GM21528 (cell line): ENCODE data around the gene CD1B.
"Not testable (repeated sequence)": the region's sequence is repeated elsewhere in the genome, so short reads cannot be mapped to it uniquely, and the experiment has no call there.

Experiments
- ATAC-seq: cut with Tn5 transposase; IDR thresholded peaks from one replicate; pipeline ENCODE4 v1.9.1; 2021; ENCODE audit warnings: mild to moderate bottlenecking, moderate library complexity; ENCODE audit not compliant: unreplicated experiment, low FRiP score

Gene CD1B

DNA sequence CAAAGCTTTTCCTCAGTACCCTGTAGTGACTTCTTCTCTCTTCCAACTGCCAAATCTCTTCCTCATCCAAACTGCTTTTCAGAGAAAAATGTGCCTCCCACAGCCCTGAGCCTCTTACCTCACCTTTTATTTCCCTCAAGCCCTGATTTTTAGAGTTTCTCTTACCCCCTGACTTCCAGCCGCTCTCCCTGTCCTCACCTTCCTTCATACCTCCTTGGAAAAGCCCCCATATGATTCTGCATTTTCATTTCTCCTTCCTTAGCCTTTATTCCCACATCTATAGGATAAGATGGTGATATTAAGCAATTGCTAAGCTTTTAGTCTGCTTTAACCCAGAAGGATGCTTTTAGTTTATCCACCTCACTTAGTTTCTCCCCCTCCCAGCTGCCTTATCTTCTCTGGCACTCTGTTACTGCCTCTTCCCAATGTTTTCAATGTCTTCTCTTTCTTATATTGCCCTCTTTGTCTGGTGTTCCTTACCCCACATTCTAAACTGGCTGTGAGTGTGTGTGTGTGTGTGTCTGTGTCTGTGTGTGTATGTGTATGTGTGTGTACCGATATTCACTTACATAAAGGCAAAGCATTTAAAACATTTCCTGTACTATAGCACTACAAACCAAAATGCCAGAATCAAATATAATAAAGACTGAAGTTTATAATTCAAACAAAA, at the start of gene CD1B:
Gene CD1B (minus strand): TSS at position 51 of the 670 bp plus-strand sequence. CDS start 108 bp downstream, outside the sequence.
- no peak for ATAC-seq

DNA sequence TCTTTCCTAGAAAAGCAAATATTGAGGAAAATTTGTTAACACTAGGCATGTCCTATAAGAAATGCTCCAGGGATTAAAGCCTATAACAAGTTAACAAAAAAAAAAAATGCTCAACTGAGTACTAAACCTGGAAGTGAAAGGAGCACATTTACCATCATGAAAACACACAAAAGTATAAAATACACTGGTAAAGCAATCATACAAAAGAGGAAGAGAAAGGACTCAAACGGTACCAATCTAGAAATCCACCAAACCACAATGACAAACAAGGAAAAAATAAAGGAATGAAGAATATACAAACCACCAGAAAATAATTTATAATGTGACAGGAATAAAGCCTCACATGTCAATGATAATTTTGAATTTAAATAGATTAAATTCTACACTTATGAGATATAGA, 43.5 kb upstream of the CD1B start:
- no peak for ATAC-seq

DNA sequence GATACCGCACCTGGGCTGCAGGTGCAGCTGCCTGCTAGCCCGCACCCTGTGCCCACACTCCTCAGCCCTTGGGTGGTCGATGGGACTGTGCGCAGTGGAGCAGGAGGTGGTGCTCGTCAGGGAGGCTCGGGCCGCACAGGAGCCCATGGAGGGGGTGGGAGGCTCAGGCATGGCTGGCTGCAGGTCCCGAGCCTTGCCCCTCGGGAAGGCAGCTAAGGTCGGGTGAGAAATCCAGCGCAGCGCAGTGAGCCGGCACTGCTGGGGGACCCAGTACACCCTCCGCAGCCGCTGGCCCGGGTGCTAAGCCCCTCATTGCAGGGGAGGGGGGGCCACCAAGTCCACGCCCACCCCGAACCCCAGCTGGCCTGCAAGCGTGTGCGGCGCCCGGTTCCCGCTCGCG, 42.8 kb upstream of the CD1B start:
- not testable (repeated sequence) for ATAC-seq

DNA sequence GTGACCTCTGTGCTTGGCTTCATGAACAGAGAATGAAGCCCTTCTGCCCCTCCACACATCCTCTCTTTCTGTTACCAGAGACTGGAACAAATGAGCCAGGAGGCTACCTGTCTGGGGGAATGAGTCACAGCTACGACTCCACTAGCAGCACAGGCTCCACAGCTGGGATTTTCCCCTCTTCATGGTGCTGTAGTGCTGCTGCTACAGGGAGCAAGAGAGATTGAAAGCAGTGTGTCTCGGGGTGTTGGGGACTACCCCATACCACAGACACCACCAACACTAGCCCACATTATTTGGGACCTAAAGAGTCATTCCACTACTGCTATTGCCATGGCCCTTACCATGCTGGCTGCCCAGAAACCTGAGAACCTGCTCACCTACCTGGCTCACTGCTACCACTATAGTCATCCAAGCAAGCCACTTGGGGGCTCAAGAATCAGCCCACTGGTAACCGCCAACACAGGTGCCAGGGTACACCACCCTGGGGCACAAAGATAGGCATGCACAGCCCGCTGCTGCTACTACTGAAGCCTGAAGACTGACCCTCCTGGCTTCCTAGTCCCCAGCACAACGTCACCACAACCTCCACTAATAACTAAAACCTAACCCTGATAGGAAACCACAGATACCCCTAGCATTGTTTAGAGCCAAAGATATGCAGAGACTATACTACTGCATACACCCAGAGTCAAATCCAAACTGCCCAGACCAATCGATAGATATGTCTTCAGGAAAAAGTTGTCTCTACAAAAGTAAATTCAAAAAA, 40.0 kb upstream of the CD1B start:
- ATAC-seq = peak; percentile 95

DNA sequence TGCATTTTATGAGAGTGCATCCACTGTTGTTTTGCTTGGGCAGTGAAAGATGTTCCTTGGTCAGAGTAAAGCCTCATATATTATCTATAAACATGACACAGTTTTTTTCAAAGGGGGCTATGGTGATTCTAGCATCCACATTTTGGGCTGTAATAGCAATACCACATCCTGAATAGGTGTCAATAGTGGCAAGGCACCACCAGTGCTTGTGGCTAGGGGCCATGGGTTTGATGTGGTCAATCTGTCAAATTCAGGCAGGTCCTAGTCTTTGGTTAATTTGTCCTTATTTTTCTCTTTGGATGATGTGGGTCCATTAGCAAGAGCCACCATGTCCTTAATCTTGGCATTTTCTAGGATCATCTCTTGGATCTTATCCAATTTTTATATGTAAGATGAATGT, 35.5 kb upstream of the CD1B start:
- no peak for ATAC-seq

DNA sequence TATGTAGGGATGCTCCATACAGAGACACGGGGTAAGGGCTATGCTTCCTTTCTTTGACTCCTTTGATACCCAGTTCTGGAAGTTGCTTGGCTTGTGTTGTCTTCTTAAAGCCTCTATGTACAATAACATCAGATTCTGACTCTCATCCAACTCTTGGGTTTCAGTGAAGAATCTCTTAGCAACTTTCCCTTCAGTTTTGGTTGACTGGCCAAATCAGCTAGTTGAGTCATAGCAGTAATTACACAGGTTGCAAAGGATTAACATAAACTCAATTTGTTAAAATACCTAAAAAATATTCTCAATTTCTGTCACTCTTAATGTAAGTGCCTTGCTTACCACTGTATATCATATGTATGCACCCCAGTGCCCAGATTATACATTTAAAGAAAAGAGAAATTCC, 31.6 kb upstream of the CD1B start:
- no peak for ATAC-seq

DNA sequence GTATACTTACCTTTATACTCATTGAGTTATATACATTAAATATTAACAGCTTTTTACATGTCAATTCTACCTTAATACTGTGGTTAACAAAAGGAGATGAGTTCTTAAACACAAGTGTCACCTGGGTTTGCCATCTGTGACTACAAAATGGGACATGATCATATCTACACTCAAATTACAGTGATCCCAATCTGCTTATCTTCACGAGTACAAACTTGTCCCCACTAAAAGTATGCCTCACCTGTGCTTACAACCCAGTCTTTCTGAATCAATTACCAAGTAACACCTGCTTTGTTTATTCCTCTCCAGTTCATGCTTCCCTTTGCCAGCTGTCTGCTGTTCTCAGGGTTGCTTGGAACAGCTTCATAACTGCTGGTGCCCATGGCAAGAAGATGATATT, 31.2 kb upstream of the CD1B start:
- ATAC-seq = no peak

DNA sequence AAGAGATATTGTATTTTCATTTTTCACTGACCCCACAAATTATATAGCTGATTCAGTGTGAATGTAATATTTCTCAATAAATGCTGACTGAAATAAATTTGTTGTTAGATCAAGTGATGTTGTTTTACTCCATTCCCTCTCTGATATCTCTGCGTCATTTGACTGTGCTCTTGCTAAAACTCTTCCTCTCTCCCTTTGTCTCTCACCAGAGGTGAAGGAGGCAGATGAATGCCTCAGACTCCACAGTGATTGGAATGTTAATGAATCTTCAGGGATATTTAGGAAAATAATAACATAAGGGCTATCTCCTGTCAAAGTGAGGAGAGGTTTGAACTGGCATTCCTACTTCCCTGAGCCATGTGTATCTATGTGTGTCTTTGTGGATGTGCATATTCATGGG, 26.1 kb upstream of the CD1B start:
- ATAC-seq = no peak

DNA sequence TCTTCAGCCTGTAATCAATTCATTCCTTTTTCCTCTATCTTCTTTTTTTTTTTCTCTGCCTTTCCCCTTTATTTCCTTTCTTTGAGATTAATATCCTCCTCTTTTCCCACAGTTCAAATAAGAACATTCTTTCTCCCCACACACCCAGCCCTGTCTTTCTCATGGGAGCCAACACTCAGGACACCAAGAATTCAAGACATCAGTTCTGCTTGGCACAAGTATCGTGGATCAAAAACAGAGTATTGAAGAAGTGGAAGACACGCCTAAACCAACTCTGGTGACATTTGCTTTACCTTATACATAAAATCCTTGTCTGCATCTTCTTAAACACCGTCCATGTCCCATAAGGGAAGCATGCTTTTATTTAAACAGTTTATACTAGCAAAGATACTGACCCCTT, 25.3 kb upstream of the CD1B start:
- ATAC-seq = no peak

DNA sequence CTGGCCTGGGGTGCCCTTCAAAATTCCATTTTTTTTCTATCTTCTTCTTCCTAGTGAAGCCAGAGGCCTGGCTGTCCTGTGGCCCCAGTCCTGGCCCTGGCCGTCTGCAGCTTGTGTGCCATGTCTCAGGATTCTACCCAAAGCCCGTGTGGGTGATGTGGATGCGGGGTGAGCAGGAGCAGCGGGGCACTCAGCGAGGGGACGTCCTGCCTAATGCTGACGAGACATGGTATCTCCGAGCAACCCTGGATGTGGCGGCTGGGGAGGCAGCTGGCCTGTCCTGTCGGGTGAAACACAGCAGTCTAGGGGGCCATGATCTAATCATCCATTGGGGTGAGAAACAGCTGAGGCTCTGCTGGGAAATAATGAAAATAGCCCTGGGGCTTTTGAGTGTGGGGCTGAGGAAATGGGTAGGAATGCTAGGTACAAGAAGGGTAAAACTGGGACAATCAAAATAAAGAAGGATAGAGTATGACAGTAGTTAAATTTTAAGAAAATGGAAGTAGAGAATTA, 24.5 kb upstream of the CD1B start:
- no peak for ATAC-seq

DNA sequence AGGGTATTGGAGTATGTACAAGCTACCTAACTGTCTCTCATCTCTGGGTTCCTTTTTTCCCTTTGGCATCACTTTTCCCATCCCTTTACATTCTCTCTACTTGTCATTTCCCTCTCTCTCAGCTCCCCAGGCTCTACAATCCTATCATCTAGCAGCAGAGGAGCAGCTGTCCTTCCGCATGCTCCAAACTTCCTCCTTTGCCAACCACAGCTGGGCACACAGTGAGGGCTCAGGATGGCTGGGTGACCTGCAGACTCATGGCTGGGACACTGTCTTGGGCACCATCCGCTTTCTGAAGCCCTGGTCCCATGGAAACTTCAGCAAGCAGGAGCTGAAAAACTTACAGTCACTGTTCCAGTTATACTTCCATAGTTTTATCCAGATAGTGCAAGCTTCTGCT, 22.9 kb upstream of the CD1B start:
- ATAC-seq = no peak

DNA sequence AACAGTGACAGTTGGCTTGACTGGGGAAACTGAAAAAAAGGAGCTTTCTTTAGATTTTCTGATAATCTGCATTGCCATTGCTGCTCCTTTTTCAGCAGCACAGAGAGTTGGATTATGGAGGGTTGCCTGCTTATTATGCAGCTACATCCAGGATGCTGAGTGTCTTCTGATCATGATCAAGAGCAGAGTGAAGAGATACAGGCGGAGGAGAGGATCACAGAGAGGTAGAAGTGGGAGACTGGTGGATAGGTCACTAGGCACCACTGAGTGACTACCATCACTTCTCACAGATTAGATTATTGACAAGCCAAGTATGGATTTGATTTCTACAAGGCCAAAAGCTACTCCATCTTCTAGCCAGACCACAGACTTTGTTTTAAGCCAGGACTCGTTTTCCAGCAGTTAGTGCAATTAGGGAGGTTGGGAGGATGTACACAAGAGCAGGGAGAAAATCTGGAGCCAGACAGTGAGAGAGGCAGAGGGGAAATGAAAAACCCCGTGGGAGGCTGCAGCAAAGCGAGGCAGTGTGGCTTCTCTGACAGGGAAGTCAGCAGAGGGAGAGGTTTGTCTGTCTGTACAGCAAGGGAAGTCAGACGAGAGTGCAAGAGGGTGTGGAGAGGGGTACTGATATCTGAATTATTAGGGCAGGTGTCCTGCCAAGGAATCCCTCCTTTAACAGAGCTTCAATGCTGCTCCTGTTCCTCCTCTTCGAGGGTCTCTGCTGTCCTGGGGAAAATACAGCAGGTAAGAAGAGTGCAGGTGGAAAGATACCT, 22.2 kb upstream of the CD1B start, which contains the start of gene CD1E:
Gene CD1E (plus strand): TSS at position 592 of the 773 bp plus-strand sequence. CDS start 95 bp downstream, at position 687.
- ATAC-seq = no peak

DNA sequence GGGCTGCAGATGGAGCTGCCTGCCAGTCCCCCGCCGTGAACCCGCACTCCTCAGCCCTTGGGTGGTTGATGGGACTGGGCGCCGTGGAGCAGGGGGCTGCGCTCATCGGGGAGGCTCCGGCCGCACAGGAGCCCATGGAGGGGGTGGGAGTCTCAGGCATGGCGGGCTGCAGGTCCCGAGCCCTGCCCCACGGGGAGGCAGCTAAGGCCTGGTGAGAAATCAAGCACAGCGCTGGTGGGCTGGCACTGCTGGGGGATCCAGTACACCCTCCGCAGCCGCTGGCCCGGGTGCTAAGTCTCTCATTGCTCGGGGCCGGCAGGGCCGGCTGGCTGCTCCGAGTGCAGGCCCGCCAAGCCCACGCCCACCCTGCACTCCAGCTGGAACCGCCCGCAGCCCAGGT, 17.6 kb upstream of the CD1B start:
- ATAC-seq = not testable (repeated sequence)

DNA sequence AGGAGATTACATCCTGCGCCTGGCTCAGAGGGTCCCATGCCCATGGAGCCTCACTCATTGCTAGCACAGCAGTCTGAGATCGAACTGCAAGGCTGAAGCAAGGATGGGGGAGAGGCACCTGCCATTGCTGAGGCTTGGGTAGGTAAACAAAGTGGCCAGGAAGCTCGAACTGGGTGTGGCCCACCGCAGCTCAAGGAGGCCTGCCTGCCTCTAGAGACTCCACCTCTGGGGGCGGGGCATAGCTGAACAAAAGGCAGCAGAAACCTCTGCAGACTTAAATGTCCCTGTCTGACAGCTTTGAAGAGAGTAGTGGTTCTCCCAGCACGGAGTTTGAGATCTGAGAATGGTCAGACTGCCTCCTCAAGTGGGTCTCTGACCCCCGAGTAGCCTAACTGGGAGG, 5.1 kb upstream of the CD1B start:
- ATAC-seq = not testable (repeated sequence)

DNA sequence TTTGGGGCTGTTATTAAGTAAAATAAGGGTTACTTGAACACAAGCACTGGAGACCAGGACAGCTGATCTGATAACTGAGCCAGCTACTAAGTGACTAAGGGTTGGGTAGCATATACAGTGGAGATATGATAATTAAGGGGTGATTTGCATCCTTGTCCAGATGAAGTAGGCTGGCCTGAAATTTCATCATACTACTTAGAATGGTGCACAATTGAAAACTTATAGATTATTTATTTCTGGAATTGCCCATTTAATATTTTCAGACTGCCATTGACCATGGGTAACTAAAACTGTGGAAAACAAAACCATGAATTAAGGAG, 3.8 kb upstream of the CD1B start:
- no peak for ATAC-seq

DNA sequence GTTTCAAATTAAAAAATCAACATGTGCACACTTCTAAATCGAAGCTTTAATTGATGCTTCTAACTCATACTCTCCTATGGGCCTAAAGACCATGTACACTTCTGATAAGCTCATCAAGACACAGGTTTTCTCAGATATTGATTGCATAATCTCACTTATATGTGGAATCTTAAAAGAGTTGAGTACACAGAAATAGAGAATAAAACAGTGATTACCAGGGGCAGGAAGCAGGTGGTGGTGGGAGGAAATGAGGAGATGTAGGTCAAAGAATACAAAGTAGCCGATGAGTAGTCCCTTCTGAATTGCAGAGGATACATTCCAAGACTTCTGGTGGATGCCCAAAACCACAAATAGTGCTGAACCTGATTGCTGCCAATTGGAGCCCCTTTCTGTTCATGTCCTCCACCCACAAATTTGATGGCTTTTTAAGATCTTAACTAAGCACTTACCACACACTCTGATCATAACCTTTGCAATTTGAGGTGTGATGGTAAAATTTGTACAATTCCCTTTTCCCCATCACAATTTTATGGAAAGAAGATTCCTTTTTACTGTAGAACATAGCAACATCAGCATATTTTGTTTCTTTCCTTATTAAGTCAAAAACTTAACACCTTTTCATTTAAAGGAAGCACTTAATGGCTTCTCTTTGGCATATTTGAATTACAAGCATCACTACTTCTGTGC, 3.3 kb upstream of the CD1B start:
- no peak for ATAC-seq

DNA sequence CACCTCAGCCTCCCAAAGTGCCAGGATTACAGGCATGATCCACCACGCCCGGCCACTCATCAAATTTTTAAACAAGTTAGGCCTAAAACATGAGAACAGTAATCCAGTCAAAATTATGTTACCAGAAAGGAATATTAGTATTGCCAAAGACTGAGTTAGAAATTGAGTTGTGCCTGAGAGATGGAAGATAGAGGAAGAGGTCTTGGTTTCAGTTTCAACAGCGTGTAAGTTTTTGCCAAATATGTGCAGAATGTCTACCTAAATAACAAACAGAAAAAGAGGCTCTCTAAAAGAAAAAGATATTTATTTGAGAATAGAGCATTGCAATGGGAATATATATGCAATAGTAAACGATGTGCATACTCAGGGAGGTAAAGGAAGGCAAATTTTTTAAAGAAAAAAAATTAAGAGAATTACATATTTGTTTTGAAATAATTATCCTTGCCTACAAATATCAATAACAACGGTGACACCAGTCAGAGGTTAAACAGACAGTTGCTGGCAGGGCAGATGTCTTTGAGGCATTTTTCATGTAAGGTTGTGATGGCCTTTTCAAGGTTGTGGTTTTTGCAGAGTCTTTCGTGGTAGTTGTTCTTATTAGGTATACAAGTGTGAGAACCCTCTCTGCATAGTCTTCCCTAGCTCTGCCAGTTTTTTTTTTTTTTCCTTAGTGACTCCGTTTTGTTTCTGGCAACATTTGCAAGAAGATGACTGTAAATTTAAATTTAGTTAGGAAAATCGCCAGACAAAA, 2.2 kb upstream of the CD1B start:
- ATAC-seq = no peak

DNA sequence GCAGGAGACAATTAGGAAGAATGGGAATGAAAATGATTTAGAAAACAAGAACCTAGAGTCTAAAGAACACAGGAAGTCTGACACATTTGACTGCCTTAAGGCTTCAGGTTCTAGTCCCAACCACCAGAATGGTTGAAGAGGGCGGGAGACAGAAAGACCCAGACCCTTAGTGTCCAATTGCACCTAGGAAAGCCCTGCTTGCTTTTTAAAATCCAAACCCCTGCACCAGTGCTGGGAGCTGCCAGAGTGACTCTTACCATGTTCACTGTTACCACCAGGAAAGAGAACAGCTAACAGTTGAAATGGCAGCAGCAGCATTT, 265 bp downstream of the CD1B start:
- ATAC-seq = no peak

DNA sequence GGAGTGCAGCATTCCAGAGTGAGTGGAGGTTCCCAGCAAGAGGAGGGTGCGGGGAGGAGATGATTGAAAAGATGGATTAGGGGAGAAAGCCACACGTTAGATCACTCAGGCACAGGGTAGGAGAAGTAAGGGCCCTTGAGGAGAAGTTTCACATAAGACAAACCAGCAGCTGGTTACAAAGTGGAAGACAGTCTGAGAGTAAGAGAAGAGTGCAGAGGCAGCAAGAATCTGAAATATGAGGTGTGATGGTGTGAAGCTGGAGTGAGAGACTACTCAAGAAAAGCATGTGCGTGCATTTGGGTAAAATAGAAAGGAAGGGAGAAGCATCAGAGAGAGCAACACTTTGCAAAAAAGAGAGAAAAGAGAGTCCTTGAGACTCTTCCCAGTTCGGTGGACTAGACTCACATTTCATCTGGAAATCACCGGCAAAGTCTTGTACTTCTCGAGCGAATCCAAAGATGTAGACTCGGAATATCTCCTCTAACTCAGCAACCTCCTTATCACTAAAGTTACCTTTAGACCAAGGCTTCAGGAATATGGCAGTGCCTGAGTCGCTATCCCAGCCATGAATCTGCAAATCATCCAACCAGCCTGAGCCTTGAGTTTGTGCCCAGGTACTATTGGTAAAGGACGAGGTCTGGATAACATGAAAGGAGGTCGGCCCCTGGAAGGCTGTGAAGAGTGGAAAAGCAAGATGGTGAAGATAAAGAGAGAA, 783 bp downstream of the CD1B start:
- no peak for ATAC-seq

DNA sequence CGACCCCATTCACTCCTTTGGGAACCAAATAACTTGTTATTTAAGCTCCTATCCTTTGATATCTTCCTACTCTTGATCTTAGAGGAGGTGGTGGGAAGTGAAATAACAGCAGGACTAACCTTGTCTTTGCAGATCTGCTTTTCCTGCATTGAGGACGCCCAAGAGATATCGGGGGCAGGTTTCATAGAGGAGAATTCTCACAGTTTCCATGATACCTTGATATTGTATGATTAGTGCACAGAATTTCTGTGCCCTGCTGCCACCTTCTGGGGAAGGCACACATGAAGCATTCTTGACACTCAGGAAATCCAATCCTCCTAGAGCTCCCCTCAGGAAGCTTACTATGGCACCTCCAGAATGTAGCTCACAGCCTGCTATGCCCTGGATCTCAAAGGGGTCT, 1.6 kb downstream of the CD1B start:
- ATAC-seq = no peak
